ENCODE results near the gene TMCO4.

- TF ChIP-seq CTCF (IDR thresholded peaks at IDR 0.05) (no peak), POLR2AphosphoS5 (IDR thresholded peaks at IDR 0.05) (no peak), POLR2A (IDR thresholded peaks at IDR 0.05) (no peak)
Measured at GRCh38 chr1:19717467-19717866, 82.2 kb downstream of the TMCO4 start.

Data from sigmoid colon (tissue), 4 donors.